Mucosa of descending colon (tissue), 3 donors: ENCODE data around the gene GABRB1. TPM values are rescaled to one million over a fixed set of nuclear protein-coding genes. Genes with fewer than 3 reads are reported as not detected.

Experiments used
- ATAC-seq: fragments of 200-7000 bp; cut with Tn5 transposase; one replicate; pipeline ENCODE4 v1.9.1; 2020; ENCODE audit warnings: mild to moderate bottlenecking, moderate library complexity
- DNase-seq, 3 donors: peaks; one replicate each; pipeline ENCODE4 v3.0.0-alpha.2; 2020
- H3K36me3 ChIP-seq: fragments of 200-600 bp; one replicate; pipeline ENCODE4 v1.8.0; 2021; ENCODE audit warnings: low read depth, mild to moderate bottlenecking
- H3K4me1 ChIP-seq: fragments of 200-600 bp; one replicate; pipeline ENCODE4 v1.8.0; 2021; ENCODE audit warnings: low read depth, mild to moderate bottlenecking
- H3K4me3 ChIP-seq: fragments of 200-600 bp; one replicate; pipeline ENCODE4 v1.8.0; 2021; ENCODE audit warnings: mild to moderate bottlenecking
- H3K9me3 ChIP-seq: fragments of 200-600 bp; one replicate; pipeline ENCODE4 v1.8.0; 2021; ENCODE audit warnings: mild to moderate bottlenecking
- intact Hi-C, 2 donors: fragments of 100-400 bp; cut with DNase I in 1 of 2; cut with micrococcal nuclease in 1 of 2; formaldehyde crosslinking; loops; one replicate each; pipeline versions ENCODE4 v1.11.0 to v1.11.1; 2022; cut with DNase I, micrococcal nuclease
- total RNA-seq, 3 donors: library from RNA; stranded (reverse); fragmentation: NEBNext Ultra II Directional in 2 of 3; extraction: Animal tissue kit (Norgen Biotek cat#: 25700) in 2 of 3; gene quantifications; one replicate each; pipeline versions ENCODE4 v1.2.1 to v1.2.4, GENCODE V29; 2021 to 2023
- TF ChIP-seq, protein P1 (sequence below): fragments of 200-600 bp; IDR thresholded peaks from one replicate; pipeline ENCODE4 v1.8.0; 2022; ENCODE audit warnings: antibody characterized with exemption, mild to moderate bottlenecking
- donor health status: DM: no; HTN: no; CAD: no; lungs with moderate emphysema.
- donor health status: DM: no; HTN: no; CAD: no.
- donor health status: DM: no; HTN: yes; CAD: no.

GABRB1 gene
- total RNA-seq, 3 donors from 2014 or later, result 0.55 to 0.84 (median 0.82) TPM

- DNase-seq (peak in 2 of 3 donors; percentile 21 to 37), ATAC-seq (peak; percentile 74)
- Histone ChIP-seq H3K9me3 (no peaks in the 10 kb centered on the region), H3K4me3 (no peak overlapping the region), H3K36me3 (no peaks in the 10 kb centered on the region), H3K4me1 (peaks cover 3% of the 10 kb centered on the region)
- intact Hi-C loops, result no loop called here
- TF ChIP-seq, protein P1, sequence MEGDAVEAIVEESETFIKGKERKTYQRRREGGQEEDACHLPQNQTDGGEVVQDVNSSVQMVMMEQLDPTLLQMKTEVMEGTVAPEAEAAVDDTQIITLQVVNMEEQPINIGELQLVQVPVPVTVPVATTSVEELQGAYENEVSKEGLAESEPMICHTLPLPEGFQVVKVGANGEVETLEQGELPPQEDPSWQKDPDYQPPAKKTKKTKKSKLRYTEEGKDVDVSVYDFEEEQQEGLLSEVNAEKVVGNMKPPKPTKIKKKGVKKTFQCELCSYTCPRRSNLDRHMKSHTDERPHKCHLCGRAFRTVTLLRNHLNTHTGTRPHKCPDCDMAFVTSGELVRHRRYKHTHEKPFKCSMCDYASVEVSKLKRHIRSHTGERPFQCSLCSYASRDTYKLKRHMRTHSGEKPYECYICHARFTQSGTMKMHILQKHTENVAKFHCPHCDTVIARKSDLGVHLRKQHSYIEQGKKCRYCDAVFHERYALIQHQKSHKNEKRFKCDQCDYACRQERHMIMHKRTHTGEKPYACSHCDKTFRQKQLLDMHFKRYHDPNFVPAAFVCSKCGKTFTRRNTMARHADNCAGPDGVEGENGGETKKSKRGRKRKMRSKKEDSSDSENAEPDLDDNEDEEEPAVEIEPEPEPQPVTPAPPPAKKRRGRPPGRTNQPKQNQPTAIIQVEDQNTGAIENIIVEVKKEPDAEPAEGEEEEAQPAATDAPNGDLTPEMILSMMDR, result no peak
Measured at GRCh38 chr4:47031751-47032404, 511 bp downstream of the GABRB1 start.

DNA sequence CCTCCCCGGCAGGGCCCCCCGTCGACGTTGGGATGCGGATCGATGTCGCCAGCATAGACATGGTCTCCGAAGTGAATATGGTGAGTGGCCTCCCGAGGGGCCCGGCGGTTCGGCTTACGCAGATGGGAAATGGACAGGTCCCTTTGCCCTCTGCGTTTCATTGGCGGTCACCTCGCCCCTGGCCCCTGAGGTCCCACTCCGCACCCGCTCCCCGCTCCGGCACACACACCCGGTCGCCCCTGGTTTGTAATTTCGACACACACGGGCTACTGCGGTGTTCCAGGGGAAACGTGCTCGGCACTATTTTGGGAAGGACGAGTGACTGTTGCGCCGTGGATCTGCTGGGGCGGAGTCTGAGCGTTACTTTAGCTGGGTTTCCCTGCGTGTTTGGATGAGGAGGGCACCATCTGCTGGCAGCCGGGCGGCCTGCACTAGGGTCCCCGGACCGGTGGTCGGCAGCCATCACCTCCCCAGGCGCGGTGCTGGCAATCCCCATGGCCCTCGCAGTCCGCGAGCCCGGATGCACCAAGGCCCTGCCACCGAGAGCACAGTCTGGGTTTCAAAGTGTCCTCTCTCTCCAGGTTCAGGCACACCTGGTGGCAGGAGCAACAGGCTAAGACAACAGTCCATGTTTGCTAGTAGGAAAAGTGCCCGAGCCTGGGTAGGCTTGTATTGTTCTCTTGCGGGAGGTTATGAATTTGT lies 1.2 kb downstream of the GABRB1 start:
- TF ChIP-seq, protein P1, result peak; percentile 19

DNA sequence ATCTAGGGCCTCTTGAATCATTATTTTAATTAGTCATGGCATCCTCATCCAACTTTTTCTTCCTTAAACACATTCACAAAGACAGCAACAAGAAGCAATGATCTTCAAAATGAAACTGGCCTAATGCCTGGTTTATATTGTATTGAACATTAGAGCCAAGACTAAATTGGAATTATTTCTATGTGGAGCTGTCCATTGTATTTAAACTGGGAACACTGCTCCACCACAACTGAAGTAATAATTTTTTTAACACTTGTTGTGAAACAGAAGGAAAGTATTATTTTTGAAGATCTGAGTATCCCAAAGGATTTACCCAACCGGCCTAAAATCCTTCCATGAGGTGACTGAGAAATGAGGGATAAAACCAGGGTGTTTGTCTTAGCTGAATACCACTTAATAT lies 6.9 kb downstream of the GABRB1 start:
- ATAC-seq, result no peak
- intact Hi-C loops, result no loop called here

More for the DNA sequence above, 1.2 kb downstream of the GABRB1 start:
- Histone ChIP-seq H3K9me3 (no peaks in the 10 kb centered on the region), H3K4me1 (peaks cover 3% of the 10 kb centered on the region), H3K4me3 (no peak overlapping the region), H3K36me3 (no peaks in the 10 kb centered on the region)
- peak; percentile 89 for ATAC-seq
- peak; percentile 50 to 62 (median 59) for DNase-seq
- intact Hi-C loops, result no loop called here

GRCh38 chr4:47040828-47041227 lies 9.5 kb downstream of the GABRB1 start:
- H3K36me3 ChIP-seq, result no peaks in the 10 kb centered on the region
- no peaks in the 10 kb centered on the region for H3K9me3 ChIP-seq
- no peak for DNase-seq
- TF ChIP-seq, protein P1, result no peak
- intact Hi-C loops, result no loop called here
- no peaks in the 10 kb centered on the region for H3K4me1 ChIP-seq
- no peak for ATAC-seq
- H3K4me3 ChIP-seq, result no peak overlapping the region

More for the DNA sequence above, 6.9 kb downstream of the GABRB1 start:
- Histone ChIP-seq H3K9me3 (no peaks in the 10 kb centered on the region), H3K36me3 (no peaks in the 10 kb centered on the region), H3K4me1 (no peaks in the 10 kb centered on the region), H3K4me3 (no peak overlapping the region)
- no peak for DNase-seq
- TF ChIP-seq, protein P1, result no peak

GRCh38 chr4:47043821-47044220 lies 12.5 kb downstream of the GABRB1 start:
- Histone ChIP-seq H3K4me1 (no peaks in the 10 kb centered on the region), H3K9me3 (no peaks in the 10 kb centered on the region), H3K4me3 (no peak overlapping the region), H3K36me3 (no peaks in the 10 kb centered on the region)
- no peak for DNase-seq
- intact Hi-C loops, result no loop called here
- ATAC-seq, result no peak
- TF ChIP-seq, protein P1, result no peak
